Neural cell (in vitro differentiated cells): ENCODE data around the gene C1orf21.

Experiments
- CTCF ChIP-seq: fragments of 450-650 bp; IDR thresholded peaks from 2 replicates; pipeline ENCODE4 v1.5.1; 2014; ENCODE audit warnings: antibody characterized with exemption, mild to moderate bottlenecking, moderate library complexity; ENCODE audit not compliant: poor library complexity, severe bottlenecking
- REST ChIP-seq: IDR thresholded peaks from 2 replicates; pipeline ENCODE4 v1.6.1; 2012; ENCODE audit warnings: borderline replicate concordance

- TF ChIP-seq CTCF (no peak), REST (no peak)
These were observed 237.2 kb downstream of the C1orf21 start for GRCh38 chr1:184624051-184624450.
